K562 (cell line): ENCODE results near the gene PHF12. TPM values are rescaled to one million over a fixed set of nuclear protein-coding genes. Genes with fewer than 3 reads are reported as not detected.

ENCODE experiments used
- ATAC-seq: fragments of 200-7000 bp; cut with Tn5 transposase; 3 replicates; pipeline ENCODE4 v1.9.1; 2020; ENCODE audit warnings: moderate library complexity
- BruUV-seq: library from RNA; stranded (reverse); fragments of 400-500 nt; replicated peaks from 2 replicates; lab custom pipeline; 2021; lab: Mats Ljungman, UMichigan
- CTCF ChIA-PET: fragments of 300-600 bp; formaldehyde crosslinking; extraction: SDS; loops from one replicate; lab custom pipeline; 2021; ENCODE audit warnings: low intra/inter-chr PET ratio; lab: Yijun Ruan, JAX
- POLR2A ChIA-PET: fragments of 300-600, 350-650 bp; sonication (Branson Sonifier 250); formaldehyde crosslinking; extraction: SDS; loops from one replicate; lab custom pipeline; 2021; ENCODE audit warnings: antibody characterized with exemption, inconsistent platforms; lab: Yijun Ruan, JAX
- DNase-seq, 4 experiments: peaks; one replicate each; pipeline versions ENCODE4 v3.0.0 to v3.0.0-alpha.2; 2011 to 2018; ENCODE audit warnings: low spot score in 3 of 4, mixed read lengths in 3 of 4; ENCODE audit errors: extremely low read depth in 1 of 4
- FAIRE-seq: peaks from 2 replicates; lab custom pipeline; 2011; peaks lifted over from hg19 to GRCh38; lab: Jason Lieb, UNC
- H2AFZ ChIP-seq: 2 replicates; pipeline ENCODE4 v1.6.0; 2011; ENCODE audit warnings: low read depth, low read length, control low read depth, inconsistent platforms
- H3K27ac ChIP-seq: fragments of 200-600 bp; 3 replicates; pipeline ENCODE4 v1.8.0; 2011; ENCODE audit warnings: low read depth, mild to moderate bottlenecking, control low read depth, inconsistent platforms, low read length, moderate library complexity, mixed read lengths; ENCODE audit errors: extremely low read depth
- H3K27me3 ChIP-seq, 2 experiments: fragments of 300-600 bp in 1 of 2; 2 replicates in 1 of 2; 3 replicates in 1 of 2; pipeline versions ENCODE4 v1.6.0 to v1.8.0; 2011; ENCODE audit warnings: inconsistent platforms in 2 of 2, low read length in 2 of 2, mild to moderate bottlenecking in 1 of 2, mixed read lengths in 1 of 2, moderate library complexity in 1 of 2; ENCODE audit not compliant: control insufficient read depth in 2 of 2, insufficient read depth in 2 of 2
- H3K36me3 ChIP-seq: fragments of 300-600 bp; 3 replicates; pipeline ENCODE4 v1.8.0; 2011; ENCODE audit warnings: mild to moderate bottlenecking, low read length, inconsistent platforms; ENCODE audit not compliant: control insufficient read depth, insufficient read depth
- H3K4me1 ChIP-seq, 2 experiments: fragments of 200-600 bp in 1 of 2; replicated peaks in 1 of 2; 2 replicates in 1 of 2; 3 replicates in 1 of 2; pipeline versions ENCODE4 v1.5.1 to v1.8.0; 2011; ENCODE audit warnings: inconsistent platforms in 2 of 2, low read length in 2 of 2, mild to moderate bottlenecking in 1 of 2, mixed read lengths in 1 of 2, moderate library complexity in 1 of 2; ENCODE audit not compliant: control insufficient read depth in 2 of 2, insufficient read depth in 2 of 2
- H3K4me2 ChIP-seq: 2 replicates; pipeline ENCODE4 v1.6.1; 2011; ENCODE audit warnings: low read length, control low read depth, inconsistent platforms, mixed read lengths; ENCODE audit not compliant: insufficient read depth
- H3K4me3 ChIP-seq: fragments of 200-600 bp; sonication (generic), shearing (Covaris generic); 2 replicates; pipeline ENCODE4 v1.5.1; 2016; ENCODE audit warnings: control low read depth, inconsistent platforms
- H3K79me2 ChIP-seq: fragments of 200-600 bp; 3 replicates; pipeline ENCODE4 v1.8.0; 2011; ENCODE audit warnings: low read length, inconsistent platforms; ENCODE audit not compliant: control insufficient read depth, insufficient read depth
- H3K9ac ChIP-seq, 2 experiments: 2 replicates each; pipeline versions ENCODE4 v1.6.0 to v1.6.1; 2011; ENCODE audit warnings: low read depth in 2 of 2, low read length in 2 of 2, control low read depth in 1 of 2, inconsistent platforms in 1 of 2, mild to moderate bottlenecking in 1 of 2, mixed read lengths in 1 of 2; ENCODE audit not compliant: insufficient read depth in 1 of 2
- H3K9me1 ChIP-seq: one replicate; pipeline ENCODE4 v1.6.0; 2011; ENCODE audit warnings: inconsistent platforms, mild to moderate bottlenecking, low read length, moderate library complexity; ENCODE audit not compliant: control insufficient read depth, insufficient read depth
- H3K9me3 ChIP-seq: replicated peaks from 2 replicates; pipeline ENCODE4 v1.5.1; 2011; ENCODE audit warnings: low read depth, low read length, inconsistent platforms; ENCODE audit not compliant: control insufficient read depth, insufficient read depth
- H4K20me1 ChIP-seq: replicated peaks from 2 replicates; pipeline ENCODE4 v1.6.1; 2011; ENCODE audit warnings: low read length, inconsistent platforms, mixed read lengths; ENCODE audit not compliant: control insufficient read depth, insufficient read depth
- CHD1 ChIP-seq: fragments of 200-600 bp; sonication (generic); IDR thresholded peaks from one replicate; pipeline ENCODE4 v1.6.1; 2012; ENCODE audit warnings: mild to moderate bottlenecking, moderate library complexity, low read length, inconsistent platforms
- ESRRB ChIP-seq: fragments of 250-450 bp; sonication (Bioruptor Pico); IDR thresholded peaks from 2 replicates; pipeline ENCODE4 v1.5.0; 2020; ENCODE audit warnings: mild to moderate bottlenecking, moderate library complexity, borderline replicate concordance
- HDGF ChIP-seq: fragments of 450-650 bp; IDR thresholded peaks from 2 replicates; pipeline ENCODE4 v1.6.1; 2016
- NBN ChIP-seq: fragments of 450-650 bp; IDR thresholded peaks from 2 replicates; pipeline ENCODE4 v1.6.1; 2016; ENCODE audit warnings: low read depth, mild to moderate bottlenecking
- ZNF408 ChIP-seq: fragments of 250-450 bp; sonication (Bioruptor Pico); IDR thresholded peaks from 2 replicates; pipeline ENCODE4 v1.4.0; 2020; ENCODE audit warnings: low read depth, mild to moderate bottlenecking, moderate library complexity
- WGBS: fragments of 100-300 bp; shearing (Covaris generic); methylation state at CpG from one replicate; pipeline ENCODE4 v1.1.6; 2016; ENCODE audit warnings: low coverage, mixed read lengths; ENCODE audit not compliant: insufficient coverage; ENCODE audit errors: missing lambda C conversion rate; 5-methylcytosine and 5-hydroxymethylcytosine counted together
- in situ Hi-C: fragments of 300-500 bp; cut with MboI; formaldehyde crosslinking; loops from 4 replicates; pipeline ENCODE4 v1.15.0; 2018; ENCODE audit warnings: inconsistent platforms, mixed read lengths
- intact Hi-C: fragments of 100-400 bp; cut with micrococcal nuclease; formaldehyde crosslinking; loops from 2 replicates; pipeline ENCODE4 v1.14.2; 2022
- polyA plus RNA-seq, 8 experiments: library from polyadenylated mRNA; depleted of rRNA in 4 of 8; stranded (reverse) in 5 of 8; unstranded in 3 of 8; fragments of >200 nt; fragmentation: Nextera tagmentation in 2 of 8; fragmentation: Illumina TruSeq in 1 of 8; extraction: Ambion mirVana in 2 of 8; extraction: Trizol in 1 of 8; gene quantifications; 2 replicates each; pipeline versions ENCODE4 v1.2.1 to v1.2.3, GENCODE V29; 2011 to 2014; ENCODE audit warnings: inconsistent platforms in 1 of 8, missing spikeins in 1 of 8
- total RNA-seq, 7 experiments: library from RNA; depleted of rRNA in 6 of 7; stranded (reverse); fragments of >200 nt in 6 of 7; fragmentation: Illumina TruSeq in 2 of 7; extraction: Trizol in 2 of 7; gene quantifications; 2 replicates each; pipeline versions ENCODE4 v1.2.1 to v1.2.3, GENCODE V29; 2011 to 2021; ENCODE audit warnings: low replicate concordance in 1 of 7
- TF ChIP-seq, protein P1 (sequence below): fragments of 250-450 bp; sonication (Bioruptor Pico); IDR thresholded peaks from 2 replicates; pipeline ENCODE4 v1.6.1; 2021; ENCODE audit warnings: mild to moderate bottlenecking
- TF ChIP-seq, protein P2 (sequence below): fragments of 450-650 bp; formaldehyde crosslinking; conservative IDR thresholded peaks from 2 replicates; pipeline ENCODE4 v1.4.0; 2022; ENCODE audit warnings: mild to moderate bottlenecking, missing genetic modification characterization
- TF ChIP-seq, protein P3 (sequence below): sonication (generic); formaldehyde crosslinking; IDR thresholded peaks from 2 replicates; pipeline ENCODE4 v1.4.0; 2020; ENCODE audit warnings: mild to moderate bottlenecking, missing genetic modification reagents
- TF ChIP-seq, protein P4 (sequence below): fragments of 450-650 bp; IDR thresholded peaks from 2 replicates; pipeline ENCODE4 v1.6.1; 2017; ENCODE audit warnings: antibody characterized with exemption, mild to moderate bottlenecking
- TF ChIP-seq, protein P5 (sequence below): sonication (generic); formaldehyde crosslinking; IDR thresholded peaks from 2 replicates; pipeline ENCODE4 v1.8.0; 2022; ENCODE audit warnings: mild to moderate bottlenecking, missing genetic modification reagents

Gene PHF12
- total and polyA plus RNA-seq, 9 of the 15 experiments (the other 6 are each of a cell fraction or from before 2014, with no cell fraction given), result 0.82 to 31.3 (median 13.5) TPM

DNA sequence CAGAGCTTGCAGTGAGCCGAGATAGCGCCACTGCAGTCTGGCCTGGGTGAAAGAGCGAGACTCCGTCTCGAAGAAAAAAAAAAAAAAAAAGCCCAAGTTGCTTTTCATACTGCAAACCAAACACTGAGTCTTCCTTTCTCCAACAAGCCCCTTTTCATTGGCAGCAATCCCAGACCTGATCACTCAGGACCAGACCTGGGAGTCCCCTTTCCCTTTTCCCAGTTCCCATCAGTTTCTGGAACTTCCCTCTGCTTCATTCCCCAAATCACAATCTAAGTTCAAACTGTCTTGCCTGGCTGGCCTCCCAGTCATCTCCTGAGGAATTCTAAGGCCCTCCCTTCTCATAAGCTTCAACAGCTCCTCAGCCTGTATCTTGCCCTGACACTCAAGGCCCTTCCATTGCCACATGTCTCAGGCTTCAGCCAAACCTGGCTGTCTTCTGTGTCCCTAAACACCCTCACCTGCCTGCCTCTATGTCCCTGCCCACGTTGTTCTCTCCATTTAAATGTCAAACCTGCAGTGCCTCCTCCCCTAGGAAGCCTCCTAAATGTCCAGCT is 11.8 kb upstream of the PHF12 start:
- Histone ChIP-seq H3K9me1 (no peaks in the 10 kb centered on the region), H3K4me3 (no peak overlapping the region), H4K20me1 (peaks cover 4% of the 10 kb centered on the region; the same call in 1 of the 2 replicates), H3K27ac (no peak overlapping the region), H3K4me2 (no peak overlapping the region), H3K4me1 (no peaks in the 10 kb centered on the region; a peak in 1 of 5 replicates)
- DNase-seq (no peak), ATAC-seq (no peak)
- in situ Hi-C loops, result no loop called here
- intact Hi-C loops, result no loop called here
- TF ChIP-seq ESRRB (CRISPR knock-in tag) (no peak), NBN (no peak), CHD1 (no peak), HDGF (no peak), ZNF408 (CRISPR knock-in tag) (no peak)
- TF ChIP-seq, protein P1, sequence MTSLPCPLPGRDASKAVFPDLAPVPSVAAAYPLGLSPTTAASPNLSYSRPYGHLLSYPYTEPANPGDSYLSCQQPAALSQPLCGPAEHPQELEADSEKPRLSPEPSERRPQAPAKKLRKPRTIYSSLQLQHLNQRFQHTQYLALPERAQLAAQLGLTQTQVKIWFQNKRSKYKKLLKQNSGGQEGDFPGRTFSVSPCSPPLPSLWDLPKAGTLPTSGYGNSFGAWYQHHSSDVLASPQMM (CRISPR knock-in tag), result no peak
- TF ChIP-seq, protein P2, sequence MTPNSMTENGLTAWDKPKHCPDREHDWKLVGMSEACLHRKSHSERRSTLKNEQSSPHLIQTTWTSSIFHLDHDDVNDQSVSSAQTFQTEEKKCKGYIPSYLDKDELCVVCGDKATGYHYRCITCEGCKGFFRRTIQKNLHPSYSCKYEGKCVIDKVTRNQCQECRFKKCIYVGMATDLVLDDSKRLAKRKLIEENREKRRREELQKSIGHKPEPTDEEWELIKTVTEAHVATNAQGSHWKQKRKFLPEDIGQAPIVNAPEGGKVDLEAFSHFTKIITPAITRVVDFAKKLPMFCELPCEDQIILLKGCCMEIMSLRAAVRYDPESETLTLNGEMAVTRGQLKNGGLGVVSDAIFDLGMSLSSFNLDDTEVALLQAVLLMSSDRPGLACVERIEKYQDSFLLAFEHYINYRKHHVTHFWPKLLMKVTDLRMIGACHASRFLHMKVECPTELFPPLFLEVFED (CRISPR knock-in tag), result no peak
- TF ChIP-seq, protein P3, sequence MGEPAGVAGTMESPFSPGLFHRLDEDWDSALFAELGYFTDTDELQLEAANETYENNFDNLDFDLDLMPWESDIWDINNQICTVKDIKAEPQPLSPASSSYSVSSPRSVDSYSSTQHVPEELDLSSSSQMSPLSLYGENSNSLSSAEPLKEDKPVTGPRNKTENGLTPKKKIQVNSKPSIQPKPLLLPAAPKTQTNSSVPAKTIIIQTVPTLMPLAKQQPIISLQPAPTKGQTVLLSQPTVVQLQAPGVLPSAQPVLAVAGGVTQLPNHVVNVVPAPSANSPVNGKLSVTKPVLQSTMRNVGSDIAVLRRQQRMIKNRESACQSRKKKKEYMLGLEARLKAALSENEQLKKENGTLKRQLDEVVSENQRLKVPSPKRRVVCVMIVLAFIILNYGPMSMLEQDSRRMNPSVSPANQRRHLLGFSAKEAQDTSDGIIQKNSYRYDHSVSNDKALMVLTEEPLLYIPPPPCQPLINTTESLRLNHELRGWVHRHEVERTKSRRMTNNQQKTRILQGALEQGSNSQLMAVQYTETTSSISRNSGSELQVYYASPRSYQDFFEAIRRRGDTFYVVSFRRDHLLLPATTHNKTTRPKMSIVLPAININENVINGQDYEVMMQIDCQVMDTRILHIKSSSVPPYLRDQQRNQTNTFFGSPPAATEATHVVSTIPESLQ (CRISPR knock-in tag), result no peak
- TF ChIP-seq, protein P4, sequence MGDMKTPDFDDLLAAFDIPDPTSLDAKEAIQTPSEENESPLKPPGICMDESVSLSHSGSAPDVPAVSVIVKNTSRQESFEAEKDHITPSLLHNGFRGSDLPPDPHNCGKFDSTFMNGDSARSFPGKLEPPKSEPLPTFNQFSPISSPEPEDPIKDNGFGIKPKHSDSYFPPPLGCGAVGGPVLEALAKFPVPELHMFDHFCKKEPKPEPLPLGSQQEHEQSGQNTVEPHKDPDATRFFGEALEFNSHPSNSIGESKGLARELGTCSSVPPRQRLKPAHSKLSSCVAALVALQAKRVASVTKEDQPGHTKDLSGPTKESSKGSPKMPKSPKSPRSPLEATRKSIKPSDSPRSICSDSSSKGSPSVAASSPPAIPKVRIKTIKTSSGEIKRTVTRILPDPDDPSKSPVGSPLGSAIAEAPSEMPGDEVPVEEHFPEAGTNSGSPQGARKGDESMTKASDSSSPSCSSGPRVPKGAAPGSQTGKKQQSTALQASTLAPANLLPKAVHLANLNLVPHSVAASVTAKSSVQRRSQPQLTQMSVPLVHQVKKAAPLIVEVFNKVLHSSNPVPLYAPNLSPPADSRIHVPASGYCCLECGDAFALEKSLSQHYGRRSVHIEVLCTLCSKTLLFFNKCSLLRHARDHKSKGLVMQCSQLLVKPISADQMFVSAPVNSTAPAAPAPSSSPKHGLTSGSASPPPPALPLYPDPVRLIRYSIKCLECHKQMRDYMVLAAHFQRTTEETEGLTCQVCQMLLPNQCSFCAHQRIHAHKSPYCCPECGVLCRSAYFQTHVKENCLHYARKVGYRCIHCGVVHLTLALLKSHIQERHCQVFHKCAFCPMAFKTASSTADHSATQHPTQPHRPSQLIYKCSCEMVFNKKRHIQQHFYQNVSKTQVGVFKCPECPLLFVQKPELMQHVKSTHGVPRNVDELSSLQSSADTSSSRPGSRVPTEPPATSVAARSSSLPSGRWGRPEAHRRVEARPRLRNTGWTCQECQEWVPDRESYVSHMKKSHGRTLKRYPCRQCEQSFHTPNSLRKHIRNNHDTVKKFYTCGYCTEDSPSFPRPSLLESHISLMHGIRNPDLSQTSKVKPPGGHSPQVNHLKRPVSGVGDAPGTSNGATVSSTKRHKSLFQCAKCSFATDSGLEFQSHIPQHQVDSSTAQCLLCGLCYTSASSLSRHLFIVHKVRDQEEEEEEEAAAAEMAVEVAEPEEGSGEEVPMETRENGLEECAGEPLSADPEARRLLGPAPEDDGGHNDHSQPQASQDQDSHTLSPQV, result no peak
- TF ChIP-seq, protein P5, sequence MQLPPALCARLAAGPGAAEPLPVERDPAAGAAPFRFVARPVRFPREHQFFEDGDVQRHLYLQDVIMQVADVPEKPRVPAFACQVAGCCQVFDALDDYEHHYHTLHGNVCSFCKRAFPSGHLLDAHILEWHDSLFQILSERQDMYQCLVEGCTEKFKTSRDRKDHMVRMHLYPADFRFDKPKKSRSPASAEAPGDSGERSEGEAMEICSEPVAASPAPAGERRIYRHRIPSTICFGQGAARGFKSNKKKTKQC (CRISPR knock-in tag), result no peak
- TF ChIP-seq, all 486 proteins: peak for 0
- WGBS, result 0% methylated on average over 1 of the region's 6 CpGs
- ChIA-PET POLR2A (interaction anchor here (0.9 to 1.3 kb wide), 2 partner anchors 9 to 12 kb away, joined by 4 read pairs; partner anchors contain the start of gene PHF12), CTCF (no interaction called here)
- Histone ChIP-seq H2AFZ (no peak overlapping the region), H3K9ac (no peak overlapping the region), H3K36me3 (no peaks in the 10 kb centered on the region), H3K9me3 (no peaks in the 10 kb centered on the region), H3K79me2 (no peaks in the 10 kb centered on the region), H3K27me3 (peaks cover 42 to 56% of the 10 kb centered on the region in 2 experiments)
- FAIRE-seq, result no peak
- no TSS peak for BruUV-seq
